ENCODE data around the gene C10orf67.
"Not testable (repeated sequence)": the region's sequence is repeated elsewhere in the genome, so short reads cannot be mapped to it uniquely, and the experiment has no call there.

Gene C10orf67

DNA sequence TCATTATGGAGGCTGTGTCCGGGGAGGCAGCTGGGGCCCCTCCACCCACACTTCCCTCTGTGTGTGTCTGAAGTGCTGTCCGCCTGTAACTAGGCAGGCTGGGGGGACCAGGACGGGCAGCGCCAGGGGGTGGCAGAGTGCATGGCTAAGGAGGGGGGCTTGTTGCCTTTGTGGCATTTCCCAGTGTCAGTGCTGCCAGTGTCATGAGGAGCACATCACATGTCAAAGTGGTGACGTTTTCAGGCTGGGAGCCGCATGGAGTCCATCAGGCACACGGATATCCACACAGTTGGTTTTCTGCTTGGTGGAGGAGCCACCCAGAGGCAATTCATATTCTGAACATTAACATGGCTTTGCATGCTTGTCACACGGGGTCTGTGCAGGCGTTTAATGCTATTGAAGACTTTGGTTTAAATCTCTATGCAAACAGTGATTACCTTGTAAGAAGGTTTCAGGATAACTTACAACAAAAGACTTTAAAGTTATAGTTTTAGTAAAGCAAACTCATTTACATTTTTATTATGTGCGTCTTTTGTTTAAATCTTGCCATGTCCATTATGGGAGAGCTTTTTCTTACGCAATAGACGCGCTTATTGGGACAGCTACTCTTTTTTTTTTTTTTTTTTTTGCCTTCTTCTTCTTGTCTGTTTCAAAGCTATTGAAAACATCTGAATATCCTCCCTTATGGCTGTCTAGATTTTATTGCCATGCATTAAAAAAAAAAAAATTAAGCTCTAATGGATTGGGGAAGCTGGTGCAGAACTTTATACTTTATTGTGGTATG, 52.9 kb downstream of the C10orf67 start:
- no peak overlapping the region for H3K27ac Mint-ChIP-seq
- peaks cover 7 to 11% of the 10 kb centered on the region in 2 donors for H3K9me3 Mint-ChIP-seq
- DNase-seq, result no peak
- ATAC-seq (replicated peaks), result no peak
- no peak overlapping the region for H3K4me3 Mint-ChIP-seq
- no peaks in the 10 kb centered on the region for H3K36me3 Mint-ChIP-seq
- peaks cover 0 to 2% of the 10 kb centered on the region in 2 donors for H3K4me1 Mint-ChIP-seq
- H3K27me3 Mint-ChIP-seq, result peaks cover 25 to 37% of the 10 kb centered on the region in 2 donors

DNA sequence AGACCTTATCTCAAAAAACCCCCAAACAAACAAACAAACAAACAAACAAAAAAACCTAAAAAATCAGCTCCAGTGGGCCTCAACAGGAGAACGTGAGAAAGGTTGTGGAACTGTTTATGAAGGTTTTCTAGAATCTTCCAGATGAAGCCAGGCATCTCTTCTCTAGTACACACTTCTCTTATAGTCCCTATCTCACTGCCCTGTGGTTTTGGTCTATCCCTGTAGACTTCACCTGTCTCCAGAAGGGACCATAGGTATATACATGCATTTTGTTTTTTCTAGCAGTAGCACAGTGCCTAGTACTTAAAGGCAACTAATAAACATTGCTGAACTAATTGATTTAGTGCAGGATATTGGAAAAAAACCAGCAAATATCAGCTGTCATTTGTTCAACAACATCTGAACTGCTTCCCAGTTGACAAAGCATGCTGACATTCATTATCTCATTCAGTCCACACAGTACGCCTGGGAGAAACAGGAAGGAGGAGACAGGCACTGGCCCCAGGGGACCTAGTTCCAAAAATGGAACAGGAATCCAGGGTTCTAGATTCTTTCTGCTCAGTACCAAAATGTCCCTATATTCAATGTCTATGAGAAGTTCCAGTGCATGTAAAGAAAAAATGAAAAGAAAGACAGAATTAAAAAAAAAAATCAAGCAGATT, 59.8 kb downstream of the C10orf67 start:
- H3K36me3 Mint-ChIP-seq, result no peaks in the 10 kb centered on the region
- ATAC-seq (replicated peaks), result no peak
- H3K27me3 Mint-ChIP-seq, result peaks cover 24 to 34% of the 10 kb centered on the region in 2 donors
- H3K4me3 Mint-ChIP-seq, result no peak overlapping the region
- no peaks in the 10 kb centered on the region for H3K4me1 Mint-ChIP-seq
- no peak overlapping the region for H3K27ac Mint-ChIP-seq
- no peak for DNase-seq
- H3K9me3 Mint-ChIP-seq, result peaks cover 7% of the 10 kb centered on the region in 2 donors

DNA sequence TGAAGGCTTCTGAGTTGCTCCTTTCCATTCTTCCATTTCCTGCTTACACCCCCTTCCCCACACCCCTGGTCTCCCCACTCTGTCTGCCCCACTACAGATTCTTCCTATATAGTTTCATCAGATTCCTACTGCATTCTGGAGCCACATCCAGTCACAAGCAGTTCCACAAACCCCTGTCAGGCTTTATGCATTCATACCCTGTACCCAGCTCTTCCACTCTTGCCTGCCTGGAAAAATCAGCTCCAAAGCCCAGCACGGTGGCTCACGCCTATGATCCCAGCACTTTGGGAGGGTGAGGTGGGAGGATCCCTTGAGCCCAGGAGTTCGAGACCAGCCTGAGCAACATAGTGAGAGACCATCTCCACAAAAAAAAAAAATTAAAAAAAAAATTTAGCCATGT, 60.4 kb downstream of the C10orf67 start:
- Mint-ChIP-seq H3K9me3 (peaks cover 7% of the 10 kb centered on the region in 2 donors), H3K4me3 (no peak overlapping the region), H3K36me3 (no peaks in the 10 kb centered on the region), H3K27ac (no peak overlapping the region), H3K4me1 (no peaks in the 10 kb centered on the region), H3K27me3 (peaks cover 28 to 37% of the 10 kb centered on the region in 2 donors)
- ATAC-seq (replicated peaks), result no peak
- no peak for DNase-seq

DNA sequence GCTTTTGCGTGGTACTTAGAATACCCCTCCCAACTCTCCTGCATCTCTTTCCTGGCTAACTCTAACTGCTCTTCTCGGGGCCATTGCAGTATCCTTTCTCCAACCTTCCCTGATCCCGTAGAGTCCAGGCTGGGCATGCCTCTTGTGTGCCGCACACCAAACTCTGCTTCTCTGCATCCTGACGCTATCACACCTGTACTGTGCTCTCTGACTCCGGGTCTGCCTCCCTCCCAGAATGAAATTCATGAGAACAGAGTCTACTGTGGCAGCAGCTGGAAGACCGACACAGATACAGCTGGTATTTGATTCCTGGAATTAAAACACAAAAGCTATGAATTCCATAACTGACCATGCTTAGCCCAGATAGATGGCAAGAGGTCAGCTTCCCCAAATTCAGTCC, 60.9 kb downstream of the C10orf67 start:
- H3K4me3 Mint-ChIP-seq, result no peak overlapping the region
- no peaks in the 10 kb centered on the region for H3K4me1 Mint-ChIP-seq
- peaks cover 7% of the 10 kb centered on the region in 2 donors for H3K9me3 Mint-ChIP-seq
- H3K27ac Mint-ChIP-seq, result no peak overlapping the region
- H3K27me3 Mint-ChIP-seq, result peaks cover 29 to 41% of the 10 kb centered on the region in 2 donors
- DNase-seq (no peak), ATAC-seq (replicated peaks) (no peak)
- H3K36me3 Mint-ChIP-seq, result no peaks in the 10 kb centered on the region

DNA sequence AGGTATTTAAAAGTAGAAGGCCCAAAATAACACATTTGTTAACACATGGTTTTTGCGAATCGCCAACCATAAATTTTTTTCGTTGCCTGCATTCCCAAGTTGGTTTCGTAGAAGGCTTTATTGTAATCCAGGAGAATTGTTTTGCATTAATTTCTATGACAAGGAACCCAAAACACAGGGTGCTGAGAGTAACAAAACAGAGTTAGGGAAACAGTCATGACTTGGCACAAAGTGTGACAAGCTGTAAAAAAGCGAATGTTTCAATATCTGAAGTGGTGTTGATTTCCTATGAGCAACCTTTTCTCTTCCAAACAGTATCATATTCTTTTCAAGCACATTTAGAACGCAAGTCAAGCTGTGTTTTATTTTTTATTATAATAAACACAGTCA, 63.6 kb downstream of the C10orf67 start:
- Mint-ChIP-seq H3K4me1 (no peaks in the 10 kb centered on the region), H3K36me3 (no peaks in the 10 kb centered on the region), H3K9me3 (no peaks in the 10 kb centered on the region), H3K4me3 (no peak overlapping the region), H3K27me3 (peaks cover 32 to 36% of the 10 kb centered on the region in 2 donors), H3K27ac (no peak overlapping the region)
- ATAC-seq (replicated peaks) (no peak), DNase-seq (no peak)

DNA sequence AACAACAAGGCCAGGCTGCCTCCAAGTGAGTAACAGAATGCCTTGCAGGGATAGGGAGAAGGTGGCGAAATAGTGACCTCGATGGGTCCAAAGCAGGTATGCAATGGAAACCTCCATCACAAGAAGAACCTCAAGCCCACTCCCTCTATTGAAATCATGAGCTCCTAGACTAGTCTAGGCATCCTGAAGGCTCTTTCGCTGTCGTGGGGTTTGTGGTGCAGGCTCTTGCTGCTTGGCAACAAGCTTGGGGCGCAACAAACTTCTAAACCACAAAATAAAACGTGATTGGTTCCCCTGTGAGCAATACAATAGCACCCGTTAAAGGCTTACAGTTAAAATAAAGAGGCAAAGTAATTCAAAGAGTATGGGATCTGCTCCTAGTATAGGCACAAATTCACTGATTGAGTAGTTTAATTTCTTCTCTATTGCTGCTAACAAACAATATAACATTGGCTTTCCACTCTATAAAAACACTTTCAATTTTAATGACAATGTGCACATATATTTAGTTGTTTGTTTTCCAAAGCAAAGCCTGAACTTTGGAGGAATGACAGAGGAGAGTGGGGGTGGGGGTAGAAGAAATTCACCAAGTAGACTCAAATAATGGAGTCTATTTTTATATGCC, 64.1 kb downstream of the C10orf67 start:
- no peak overlapping the region for H3K27ac Mint-ChIP-seq
- no peaks in the 10 kb centered on the region for H3K9me3 Mint-ChIP-seq
- DNase-seq, result no peak
- no peaks in the 10 kb centered on the region for H3K4me1 Mint-ChIP-seq
- no peak overlapping the region for H3K4me3 Mint-ChIP-seq
- peaks cover 32 to 36% of the 10 kb centered on the region in 2 donors for H3K27me3 Mint-ChIP-seq
- ATAC-seq (replicated peaks), result no peak
- no peaks in the 10 kb centered on the region for H3K36me3 Mint-ChIP-seq

DNA sequence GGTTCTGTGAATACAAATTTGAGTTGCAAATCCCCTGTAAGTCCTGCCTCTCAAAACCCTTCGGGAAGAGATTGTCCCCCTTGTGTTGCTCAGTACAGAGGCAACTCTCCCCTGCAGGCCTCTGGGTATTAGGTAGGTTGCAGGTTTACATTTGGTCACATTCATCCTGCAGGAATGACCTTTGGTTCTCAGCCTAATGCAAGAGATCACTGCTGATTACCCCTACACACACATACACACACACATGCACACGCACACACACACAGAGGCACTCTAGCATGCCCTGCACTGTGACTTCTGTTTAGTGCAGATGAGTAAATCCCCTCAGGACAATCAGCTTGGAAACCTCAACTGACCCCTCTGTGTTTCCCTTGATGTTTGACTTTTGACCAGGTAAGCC, 69.2 kb downstream of the C10orf67 start:
- no peaks in the 10 kb centered on the region for H3K4me1 Mint-ChIP-seq
- H3K4me3 Mint-ChIP-seq, result no peak overlapping the region
- ATAC-seq (replicated peaks) (no peak), DNase-seq (no peak)
- H3K27me3 Mint-ChIP-seq, result peaks cover 8 to 16% of the 10 kb centered on the region in 2 donors
- no peaks in the 10 kb centered on the region for H3K36me3 Mint-ChIP-seq
- H3K9me3 Mint-ChIP-seq, result peaks cover 11 to 14% of the 10 kb centered on the region in 2 donors
- no peak overlapping the region for H3K27ac Mint-ChIP-seq

DNA sequence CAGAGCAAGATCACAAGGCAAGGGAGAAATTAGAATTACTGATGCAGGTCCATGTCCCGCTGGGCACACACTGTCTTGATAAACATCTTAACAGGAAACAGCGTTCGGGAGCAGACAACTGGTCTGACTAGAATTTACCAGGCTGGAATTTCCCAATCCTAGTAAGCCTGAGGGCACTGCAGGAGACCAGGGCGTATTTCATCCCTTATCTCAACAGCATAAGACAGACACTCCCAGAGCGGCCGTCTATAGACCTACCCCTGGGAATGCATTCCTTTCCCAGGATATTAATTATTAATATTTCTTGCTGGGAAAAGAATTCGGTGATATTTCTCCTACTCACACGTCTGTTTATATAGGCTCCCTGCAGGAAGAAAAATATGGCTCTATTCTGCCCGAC, 70.4 kb downstream of the C10orf67 start:
- H3K9me3 Mint-ChIP-seq, result peaks cover 12 to 14% of the 10 kb centered on the region in 2 donors
- peaks cover 4 to 14% of the 10 kb centered on the region in 2 donors for H3K27me3 Mint-ChIP-seq
- not testable (repeated sequence) for H3K36me3 Mint-ChIP-seq; H3K4me3 Mint-ChIP-seq; ATAC-seq (replicated peaks); DNase-seq; H3K27ac Mint-ChIP-seq; H3K4me1 Mint-ChIP-seq

DNA sequence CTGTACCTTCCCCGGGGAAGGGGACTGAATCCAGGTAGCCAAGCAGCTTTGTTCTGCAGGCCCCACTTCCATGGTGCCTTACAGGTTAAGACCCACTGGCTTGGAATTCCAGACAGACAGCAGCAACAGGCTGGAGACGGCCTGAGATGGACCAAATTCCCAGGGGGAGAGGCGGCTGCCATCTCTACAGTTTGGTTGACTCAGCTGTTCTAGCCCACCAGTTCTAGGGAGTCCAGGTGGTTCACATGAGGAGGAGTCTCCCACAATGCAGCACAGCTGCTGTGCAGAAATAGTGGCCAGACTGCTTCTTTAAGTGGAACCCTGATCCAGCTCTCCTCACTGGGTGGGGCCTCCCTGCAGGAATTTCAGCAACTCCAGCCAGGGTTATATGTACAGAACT, 74.1 kb downstream of the C10orf67 start:
- ATAC-seq (replicated peaks) (no peak), DNase-seq (no peak)
- Mint-ChIP-seq H3K4me1 (no peaks in the 10 kb centered on the region), H3K27me3 (no peaks in the 10 kb centered on the region), H3K9me3 (peaks cover 12 to 14% of the 10 kb centered on the region in 2 donors), H3K36me3 (no peaks in the 10 kb centered on the region), H3K4me3 (no peak overlapping the region), H3K27ac (no peak overlapping the region)

DNA sequence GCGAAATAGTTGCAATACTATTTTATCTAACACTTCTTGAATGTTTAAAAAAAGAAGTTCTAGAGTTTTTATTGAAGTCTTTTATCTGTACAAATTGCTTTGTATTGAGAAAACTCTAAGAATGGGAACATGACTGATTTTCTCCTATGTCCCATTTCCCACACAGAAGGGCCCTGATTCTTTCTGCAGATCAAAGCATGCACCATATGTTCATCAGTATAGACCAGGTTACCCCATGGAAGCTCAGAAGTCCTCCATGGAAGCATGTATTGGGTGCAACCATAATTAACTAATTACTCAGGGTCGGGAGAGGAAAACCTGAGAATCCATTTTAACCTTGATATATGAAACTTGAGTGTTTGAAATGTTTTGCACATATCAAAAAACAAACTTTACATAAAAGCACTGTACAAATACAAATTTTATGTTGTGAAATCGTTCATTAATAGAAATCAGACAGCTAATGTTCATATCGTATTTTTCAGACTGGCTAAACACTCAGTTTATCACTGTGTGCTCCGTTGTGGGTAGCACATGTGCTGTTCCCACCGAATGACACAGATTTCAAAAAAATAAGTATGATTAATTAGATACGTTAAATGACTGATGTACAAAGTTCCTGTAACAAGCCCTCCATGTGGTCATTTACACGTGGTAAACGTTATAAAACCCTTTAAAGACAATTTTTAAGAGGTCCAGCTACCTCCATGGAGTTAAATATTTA, 81.0 kb downstream of the C10orf67 start:
- Mint-ChIP-seq H3K27ac (no peak overlapping the region), H3K27me3 (peaks cover 7 to 13% of the 10 kb centered on the region in 2 donors), H3K9me3 (no peaks in the 10 kb centered on the region), H3K36me3 (no peaks in the 10 kb centered on the region), H3K4me3 (no peak overlapping the region), H3K4me1 (no peaks in the 10 kb centered on the region)
- no peak for ATAC-seq (replicated peaks)
- DNase-seq, result no peak

DNA sequence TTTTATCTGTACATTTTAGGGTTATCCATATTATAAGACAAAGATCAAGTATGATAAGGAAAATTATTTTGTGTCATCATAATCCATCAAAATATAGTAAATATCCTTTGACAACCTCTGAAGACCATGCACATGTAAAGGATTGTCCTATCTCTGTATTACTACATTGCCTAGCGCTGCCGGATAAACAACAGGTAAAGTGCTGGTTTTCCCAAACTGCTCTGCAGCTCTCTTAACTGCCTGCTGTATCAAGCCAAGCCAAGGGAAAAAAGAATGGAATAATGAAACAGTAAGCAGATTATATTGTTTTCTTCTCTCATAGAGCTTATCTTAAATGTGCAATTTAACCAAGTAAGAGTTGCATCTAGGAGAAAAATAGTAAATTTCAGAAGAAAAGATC, 81.7 kb downstream of the C10orf67 start:
- Mint-ChIP-seq H3K27me3 (peaks cover 7 to 13% of the 10 kb centered on the region in 2 donors), H3K9me3 (no peaks in the 10 kb centered on the region), H3K27ac (no peak overlapping the region), H3K4me3 (no peak overlapping the region), H3K36me3 (no peaks in the 10 kb centered on the region), H3K4me1 (no peaks in the 10 kb centered on the region)
- DNase-seq (no peak), ATAC-seq (replicated peaks) (no peak)

DNA sequence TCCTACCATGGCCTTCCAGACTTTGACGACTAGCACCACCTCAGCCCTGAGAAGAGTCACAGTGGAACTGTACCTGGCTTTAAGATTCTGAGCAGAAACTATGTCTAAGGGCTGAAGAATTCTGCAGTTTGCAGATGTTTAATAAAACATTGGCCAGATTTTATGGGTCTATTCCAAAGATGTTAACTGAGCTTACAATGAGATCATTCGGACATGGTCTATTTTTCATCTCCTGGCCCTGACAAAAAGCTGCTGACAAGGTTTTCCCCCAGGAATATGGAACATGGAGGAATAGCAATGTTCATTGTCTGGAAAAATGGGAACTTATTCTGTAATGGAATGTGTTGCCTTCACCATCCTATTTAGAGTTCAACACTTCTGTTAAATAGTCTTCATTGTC, 86.1 kb downstream of the C10orf67 start:
- Mint-ChIP-seq H3K4me1 (no peaks in the 10 kb centered on the region), H3K27ac (no peak overlapping the region), H3K36me3 (no peaks in the 10 kb centered on the region), H3K9me3 (no peaks in the 10 kb centered on the region), H3K27me3 (peaks cover 4 to 22% of the 10 kb centered on the region in 2 donors), H3K4me3 (no peak overlapping the region)
- no peak for DNase-seq
- no peak for ATAC-seq (replicated peaks)

DNA sequence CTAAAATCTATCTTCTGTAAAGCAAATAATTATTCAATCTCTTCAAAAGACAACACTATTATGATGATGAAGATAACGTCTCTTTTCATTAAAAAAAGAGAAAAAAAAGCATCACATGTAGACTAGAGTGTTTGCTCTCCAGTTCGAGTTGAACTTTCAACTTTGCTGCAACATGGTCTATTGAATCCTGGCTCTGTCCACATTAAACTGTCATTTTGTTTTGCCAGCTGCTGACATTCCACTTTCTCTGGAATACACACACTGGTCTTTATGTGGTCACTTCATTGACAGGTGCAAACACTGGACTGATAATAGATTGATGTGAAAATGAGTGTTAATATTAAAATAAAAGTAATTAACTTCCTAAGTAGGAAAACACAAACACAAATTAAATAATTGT, 90.8 kb downstream of the C10orf67 start:
- H3K4me3 Mint-ChIP-seq, result no peak overlapping the region
- ATAC-seq (replicated peaks), result no peak
- peaks cover 0 to 4% of the 10 kb centered on the region in 2 donors for H3K36me3 Mint-ChIP-seq
- peaks cover 0 to 16% of the 10 kb centered on the region in 2 donors for H3K27me3 Mint-ChIP-seq
- H3K4me1 Mint-ChIP-seq, result no peaks in the 10 kb centered on the region
- peaks cover 3 to 5% of the 10 kb centered on the region in 2 donors for H3K9me3 Mint-ChIP-seq
- no peak overlapping the region for H3K27ac Mint-ChIP-seq
- no peak for DNase-seq

DNA sequence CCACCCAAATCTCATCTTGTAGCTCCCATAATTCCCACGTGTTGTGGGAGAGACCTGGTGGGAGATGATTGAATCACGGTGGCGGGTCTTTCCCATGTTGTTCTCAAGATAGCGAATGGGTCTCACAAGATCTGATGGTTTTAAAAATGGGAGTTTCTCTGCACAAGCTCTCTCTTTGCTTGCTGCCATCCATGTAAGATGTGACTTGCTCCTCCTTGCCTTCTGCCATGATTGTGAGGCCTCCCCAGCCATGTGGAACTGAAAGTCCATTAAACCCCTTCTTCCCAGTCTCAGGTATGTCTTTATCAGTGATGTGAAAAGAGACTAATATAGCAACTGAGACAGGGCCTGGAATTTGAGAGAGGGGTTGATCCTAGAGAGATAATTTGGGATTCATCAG, 91.7 kb downstream of the C10orf67 start:
- H3K27me3 Mint-ChIP-seq, result peaks cover 4 to 20% of the 10 kb centered on the region in 2 donors
- H3K9me3 Mint-ChIP-seq; DNase-seq; H3K4me1 Mint-ChIP-seq; H3K4me3 Mint-ChIP-seq; ATAC-seq (replicated peaks); H3K27ac Mint-ChIP-seq; H3K36me3 Mint-ChIP-seq: not testable (repeated sequence)

Measured in stimulated activated naive B cell treated with anti-CD40 and anti-IgM and Interleukin-4, amounts not matched to agents 10 μg/mL and 1 μg/mL and 100 μg/mL, for 72 hours (primary cell).